Esophagus squamous epithelium (tissue), 4 donors: Measurements from ENCODE around the gene TMEM35B.

Experiments used
- CTCF ChIP-seq, 6 experiments: fragments of 450-650 bp in 4 of 6; fragments of 200-600 bp in 2 of 6; sonication (generic) in 2 of 6; IDR thresholded peaks; one replicate each; pipeline ENCODE4 v1.5.1; 2016 to 2019; ENCODE audit warnings: antibody characterized with exemption in 6 of 6, mild to moderate bottlenecking in 4 of 6, moderate library complexity in 4 of 6
- POLR2A ChIP-seq, 4 donors: fragments of 450-650 bp; IDR thresholded peaks; one replicate each; pipeline ENCODE4 v1.6.1; 2017; ENCODE audit warnings: antibody characterized with exemption in 4 of 4, mild to moderate bottlenecking in 4 of 4, moderate library complexity in 3 of 4

- TF ChIP-seq POLR2A (IDR thresholded peaks at IDR 0.05), result no peak
- no peak for TF ChIP-seq CTCF (IDR thresholded peaks at IDR 0.05)
Observed at GRCh38 chr1:34987018-34987417, 1.9 kb upstream of the TMEM35B start.
